GM21825 (cell line): ENCODE data around the gene LINC01488.

Experiments used
- ATAC-seq: cut with Tn5 transposase; IDR thresholded peaks from one replicate; pipeline ENCODE4 v1.9.1; 2021; ENCODE audit warnings: mild to moderate bottlenecking, moderate library complexity; ENCODE audit not compliant: unreplicated experiment

The LINC01488 gene

GRCh38 chr11:69491071-69492031 is 9.9 kb downstream of the LINC01488 start:
- no peak for ATAC-seq

- ATAC-seq, result no peak
Observed at GRCh38 chr11:69492201-69492991, 10.9 kb downstream of the LINC01488 start.

DNA sequence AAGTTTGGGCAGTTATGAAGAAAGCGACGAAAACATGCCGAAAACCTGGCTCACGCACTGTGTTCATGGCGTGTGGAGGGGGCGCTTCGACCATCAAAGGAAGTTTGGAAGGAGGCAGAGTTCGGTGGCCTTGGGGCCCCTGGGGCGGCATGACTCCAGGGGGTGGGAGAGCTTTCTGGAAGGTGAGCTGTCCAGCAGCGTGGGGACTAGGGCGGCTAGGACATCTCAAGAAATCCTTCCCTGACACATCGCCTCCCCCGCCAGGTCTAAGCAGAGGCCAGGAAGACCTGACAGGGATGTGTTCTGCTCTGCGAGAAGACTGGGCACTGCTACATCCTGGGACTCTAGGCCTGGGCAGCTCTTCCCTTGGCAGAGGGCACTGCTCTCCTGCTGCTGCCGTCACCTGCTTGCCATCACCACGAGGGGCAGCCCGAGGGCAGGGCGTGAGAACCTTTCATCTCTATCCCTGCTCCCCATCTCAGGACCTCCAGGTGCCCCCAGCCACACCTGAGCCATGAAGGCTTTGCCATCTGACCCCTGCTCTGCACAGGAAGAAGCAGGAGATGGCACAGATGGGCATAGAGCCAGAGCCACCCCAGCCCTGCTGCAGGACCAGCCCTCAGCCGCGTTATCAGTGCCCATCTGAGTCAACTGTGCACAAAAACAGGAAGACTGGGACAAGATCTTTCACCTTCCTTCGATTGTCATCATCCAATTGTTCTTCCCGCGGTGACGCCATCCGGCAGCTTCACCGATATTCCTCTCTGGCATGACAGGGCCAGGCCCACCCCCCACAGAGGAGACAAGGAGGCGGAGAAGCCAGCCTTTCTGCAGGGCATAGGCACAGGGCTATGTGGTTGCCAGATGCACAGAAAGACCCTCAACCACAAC is 12.7 kb downstream of the LINC01488 start:
- ATAC-seq, result no peak

- no peak for ATAC-seq
Observed at GRCh38 chr11:69494851-69495250, 13.4 kb downstream of the LINC01488 start.

GRCh38 chr11:69495441-69496201 is 14.2 kb downstream of the LINC01488 start:
- no peak for ATAC-seq

DNA sequence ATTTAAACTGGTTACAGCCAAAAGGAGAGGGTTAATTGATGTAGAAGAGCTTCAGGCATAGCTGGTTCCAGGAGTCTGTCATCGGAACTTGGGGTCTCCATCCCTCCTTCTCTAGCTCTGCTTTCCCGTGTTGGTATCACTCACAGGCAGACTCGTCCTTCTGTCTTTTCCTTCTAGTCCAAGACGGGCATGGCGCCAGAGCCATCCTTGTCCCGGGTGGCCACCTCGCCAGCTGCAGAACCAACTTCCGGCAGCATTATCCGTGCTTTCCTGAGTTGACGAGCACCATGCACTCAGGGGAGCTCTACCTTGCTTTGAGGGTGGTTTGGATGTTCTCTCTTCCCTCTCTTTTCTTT is 14.7 kb downstream of the LINC01488 start:
- no peak for ATAC-seq

- ATAC-seq, result no peak
Observed at GRCh38 chr11:69496631-69497220, 15.3 kb downstream of the LINC01488 start.

GRCh38 chr11:69497221-69497787 is 15.8 kb downstream of the LINC01488 start:
- ATAC-seq, result no peak

DNA sequence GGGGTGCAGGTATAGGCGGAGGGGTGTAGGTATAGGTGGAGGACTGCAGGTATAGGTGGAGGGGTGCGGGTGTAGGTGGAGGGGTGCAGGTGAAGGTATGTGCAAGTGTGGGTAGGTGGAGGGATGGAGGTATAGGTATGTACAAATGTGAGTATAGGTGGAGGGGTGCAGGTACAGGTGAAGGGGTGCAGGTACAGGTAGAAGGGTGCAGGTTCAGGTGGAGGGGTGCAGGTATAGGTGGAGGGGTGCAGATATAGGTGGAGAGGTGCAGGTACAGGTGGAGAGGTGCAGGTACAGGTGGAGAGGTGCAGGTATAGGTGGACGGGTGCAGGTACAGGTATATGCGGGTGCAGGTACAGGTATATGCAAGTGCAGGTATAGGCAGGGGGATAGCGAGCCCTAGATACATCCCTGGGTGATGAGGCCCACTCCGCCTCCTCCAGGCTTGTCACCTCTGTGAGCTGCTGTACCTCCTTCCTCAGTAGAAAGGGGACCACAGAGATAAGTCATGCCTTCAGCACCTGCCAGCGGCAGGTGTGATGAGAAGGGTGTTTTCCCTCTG is 17.2 kb downstream of the LINC01488 start:
- ATAC-seq, result no peak

GRCh38 chr11:69499186-69499917 is 17.9 kb downstream of the LINC01488 start:
- no peak for ATAC-seq

GRCh38 chr11:69499918-69500284 is 18.4 kb downstream of the LINC01488 start:
- no peak for ATAC-seq

- ATAC-seq, result no peak
Observed at GRCh38 chr11:69500285-69501120, 19.0 kb downstream of the LINC01488 start.

DNA sequence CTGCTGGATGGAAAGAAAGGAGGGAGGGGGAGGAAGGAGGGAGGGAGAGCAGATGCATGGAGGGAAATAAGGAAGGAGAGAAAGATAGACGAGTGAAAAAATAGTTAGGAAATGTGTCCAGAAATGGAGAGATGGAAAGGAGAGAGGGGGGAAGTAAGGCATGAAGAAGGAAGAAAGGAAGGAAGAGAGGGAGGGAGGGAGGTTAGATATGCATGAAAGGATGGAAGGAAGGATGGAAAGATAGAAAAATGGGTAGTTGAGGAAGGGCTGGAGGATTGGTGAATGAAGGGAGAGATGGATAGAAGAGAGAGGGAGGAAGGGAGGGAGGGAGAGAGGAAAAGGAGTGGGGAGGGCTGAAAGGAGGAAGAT is 19.6 kb downstream of the LINC01488 start:
- ATAC-seq, result no peak

- no peak for ATAC-seq
Observed at GRCh38 chr11:69501891-69502860, 20.7 kb downstream of the LINC01488 start.

DNA sequence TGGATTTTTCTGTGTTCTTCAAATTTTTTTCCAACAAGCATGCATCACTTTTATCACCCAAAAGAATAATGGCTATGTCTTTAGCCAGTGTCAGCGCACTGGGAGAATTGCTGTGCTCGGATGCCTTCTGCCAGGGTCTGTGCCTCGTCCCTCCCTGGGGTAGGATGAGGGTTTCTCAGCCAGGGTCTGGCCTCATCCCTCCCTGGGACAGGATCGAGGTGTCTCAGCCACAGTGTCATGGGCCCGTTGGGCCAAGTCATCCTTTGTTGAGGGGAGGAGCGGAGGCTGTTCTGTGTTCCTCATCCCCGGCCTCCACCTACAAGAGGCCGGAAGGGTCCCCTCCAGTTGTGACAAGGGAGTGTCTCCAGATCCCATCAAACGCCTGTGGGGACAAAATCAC is 22.7 kb downstream of the LINC01488 start:
- no peak for ATAC-seq

- no peak for ATAC-seq
Observed at GRCh38 chr11:69504576-69505335, 23.3 kb downstream of the LINC01488 start.
